Immature natural killer cell (primary cell): ENCODE results near the gene SGTA. TPM values are rescaled to one million over a fixed set of nuclear protein-coding genes. Genes with fewer than 3 reads are reported as not detected.

Source experiments
- DNase-seq, 3 donors: peaks; one replicate each; pipeline ENCODE4 v3.0.0; 2022; ENCODE audit warnings: mixed read lengths in 1 of 3
- H3K27ac Mint-ChIP-seq, 6 donors: one replicate each; pipeline ENCODE4 v1.8.0; 2020; ENCODE audit warnings: mixed read lengths in 6 of 6, mild to moderate bottlenecking in 5 of 6, inconsistent platforms in 4 of 6, moderate library complexity in 3 of 6
- H3K27me3 Mint-ChIP-seq, 3 donors: one replicate each; pipeline ENCODE4 v1.8.0; 2020 to 2021; ENCODE audit warnings: low read depth in 3 of 3, mild to moderate bottlenecking in 3 of 3, mixed read lengths in 3 of 3, moderate library complexity in 3 of 3, inconsistent platforms in 1 of 3
- H3K36me3 Mint-ChIP-seq, 3 donors: one replicate each; pipeline ENCODE4 v1.8.0; 2020; ENCODE audit warnings: mixed read lengths in 3 of 3, inconsistent platforms in 2 of 3, mild to moderate bottlenecking in 2 of 3
- H3K4me1 Mint-ChIP-seq, 2 donors: one replicate each; pipeline ENCODE4 v1.8.0; 2020; ENCODE audit warnings: inconsistent platforms in 2 of 2, mild to moderate bottlenecking in 2 of 2, mixed read lengths in 2 of 2, moderate library complexity in 1 of 2
- H3K4me3 Mint-ChIP-seq, 5 donors: one replicate each; pipeline ENCODE4 v1.8.0; 2020; ENCODE audit warnings: mild to moderate bottlenecking in 5 of 5, mixed read lengths in 5 of 5, inconsistent platforms in 3 of 5, moderate library complexity in 3 of 5
- H3K9me3 Mint-ChIP-seq, 6 donors: one replicate each; pipeline ENCODE4 v1.8.0; 2020; ENCODE audit warnings: mild to moderate bottlenecking in 6 of 6, mixed read lengths in 6 of 6, inconsistent platforms in 4 of 6, moderate library complexity in 3 of 6
- polyA plus RNA-seq, 3 donors: library from polyadenylated mRNA; unstranded; fragments of 300-500 nt; fragmentation: Illumina TruSeq; gene quantifications; one replicate each; pipeline ENCODE4 v1.2.3, GENCODE V29; 2021

The SGTA gene
- polyA plus RNA-seq, 3 donors from 2014 or later, result 32.1 to 47.6 (median 34.3) TPM

GRCh38 chr19:2766594-2767372 lies 16.3 kb downstream of the SGTA start:
- Mint-ChIP-seq H3K9me3 (no peaks in the 10 kb centered on the region), H3K4me3 (no peak overlapping the region), H3K27me3 (peaks cover 0 to 4% (median 0%) of the 10 kb centered on the region in 3 donors), H3K36me3 (peaks cover 0 to 3% (median 3%) of the 10 kb centered on the region in 3 donors), H3K4me1 (no peaks in the 10 kb centered on the region), H3K27ac (no peak overlapping the region)
- DNase-seq, result no peak

GRCh38 chr19:2765376-2765775 lies 17.7 kb downstream of the SGTA start:
- Mint-ChIP-seq H3K27ac (peak overlapping the region in 1 of 6 donors; percentile 17), H3K36me3 (peaks cover 0 to 3% (median 3%) of the 10 kb centered on the region in 3 donors), H3K4me1 (no peaks in the 10 kb centered on the region), H3K27me3 (peaks cover 0 to 4% (median 0%) of the 10 kb centered on the region in 3 donors), H3K9me3 (no peaks in the 10 kb centered on the region), H3K4me3 (no peak overlapping the region)
- no peak for DNase-seq

GRCh38 chr19:2764945-2765344 lies 18.1 kb downstream of the SGTA start:
- Mint-ChIP-seq H3K4me1 (no peaks in the 10 kb centered on the region), H3K27ac (peak overlapping the region in 1 of 6 donors; percentile 17), H3K27me3 (peaks cover 0 to 5% (median 0%) of the 10 kb centered on the region in 3 donors), H3K9me3 (no peaks in the 10 kb centered on the region), H3K4me3 (no peak overlapping the region), H3K36me3 (peaks cover 0 to 5% (median 3%) of the 10 kb centered on the region in 3 donors)
- no peak for DNase-seq

- peaks cover 0 to 13% (median 11%) of the 10 kb centered on the region in 3 donors for H3K36me3 Mint-ChIP-seq
- no peaks in the 10 kb centered on the region for H3K4me1 Mint-ChIP-seq
- H3K27ac Mint-ChIP-seq, result no peak overlapping the region
- H3K9me3 Mint-ChIP-seq, result no peaks in the 10 kb centered on the region
- H3K4me3 Mint-ChIP-seq, result no peak overlapping the region
- peaks cover 0 to 5% (median 0%) of the 10 kb centered on the region in 3 donors for H3K27me3 Mint-ChIP-seq
- DNase-seq, result no peak
Measured at GRCh38 chr19:2763687-2764086, 19.4 kb downstream of the SGTA start.

- Mint-ChIP-seq H3K27me3 (peaks cover 0 to 7% (median 0%) of the 10 kb centered on the region in 3 donors), H3K36me3 (peaks cover 0 to 14% (median 14%) of the 10 kb centered on the region in 3 donors), H3K9me3 (no peaks in the 10 kb centered on the region), H3K4me1 (no peaks in the 10 kb centered on the region), H3K4me3 (no peak overlapping the region), H3K27ac (no peak overlapping the region)
- no peak for DNase-seq
Measured at GRCh38 chr19:2762783-2763496, 20.1 kb downstream of the SGTA start.

- no peak for DNase-seq
- Mint-ChIP-seq H3K9me3 (no peaks in the 10 kb centered on the region), H3K4me1 (no peaks in the 10 kb centered on the region), H3K36me3 (peaks cover 0 to 14% (median 14%) of the 10 kb centered on the region in 3 donors), H3K27me3 (peaks cover 0 to 7% (median 0%) of the 10 kb centered on the region in 3 donors), H3K4me3 (no peak overlapping the region), H3K27ac (no peak overlapping the region)
Measured at GRCh38 chr19:2761876-2762782, 20.9 kb downstream of the SGTA start.

- no peak overlapping the region for H3K27ac Mint-ChIP-seq
- H3K4me1 Mint-ChIP-seq, result no peaks in the 10 kb centered on the region
- peaks cover 0 to 7% (median 0%) of the 10 kb centered on the region in 3 donors for H3K27me3 Mint-ChIP-seq
- peaks cover 0 to 16% (median 12%) of the 10 kb centered on the region in 3 donors for H3K36me3 Mint-ChIP-seq
- H3K9me3 Mint-ChIP-seq, result no peaks in the 10 kb centered on the region
- DNase-seq, result no peak
- H3K4me3 Mint-ChIP-seq, result no peak overlapping the region
Measured at GRCh38 chr19:2761309-2761677, 21.8 kb downstream of the SGTA start.

GRCh38 chr19:2759965-2760364 lies 23.1 kb downstream of the SGTA start:
- DNase-seq, result no peak
- H3K9me3 Mint-ChIP-seq, result no peaks in the 10 kb centered on the region
- H3K27ac Mint-ChIP-seq, result no peak overlapping the region
- peaks cover 0 to 4% (median 0%) of the 10 kb centered on the region in 3 donors for H3K27me3 Mint-ChIP-seq
- H3K4me3 Mint-ChIP-seq, result no peak overlapping the region
- H3K36me3 Mint-ChIP-seq, result peaks cover 0 to 25% (median 18%) of the 10 kb centered on the region in 3 donors
- H3K4me1 Mint-ChIP-seq, result no peaks in the 10 kb centered on the region

GRCh38 chr19:2759362-2759761 lies 23.7 kb downstream of the SGTA start:
- H3K4me3 Mint-ChIP-seq, result no peak overlapping the region
- peaks cover 0 to 3% (median 0%) of the 10 kb centered on the region in 3 donors for H3K27me3 Mint-ChIP-seq
- H3K9me3 Mint-ChIP-seq, result no peaks in the 10 kb centered on the region
- DNase-seq, result no peak
- H3K36me3 Mint-ChIP-seq, result peaks cover 0 to 25% (median 18%) of the 10 kb centered on the region in 3 donors
- H3K27ac Mint-ChIP-seq, result no peak overlapping the region
- H3K4me1 Mint-ChIP-seq, result no peaks in the 10 kb centered on the region

- no peak overlapping the region for H3K4me3 Mint-ChIP-seq
- no peaks in the 10 kb centered on the region for H3K9me3 Mint-ChIP-seq
- DNase-seq, result no peak
Measured at GRCh38 chr19:2758601-2759313, 24.3 kb downstream of the SGTA start.

GRCh38 chr19:2756921-2757881 lies 25.9 kb downstream of the SGTA start:
- no peak for DNase-seq
- Mint-ChIP-seq H3K27ac (peak overlapping the region in 1 of 6 donors; percentile 7), H3K4me3 (no peak overlapping the region), H3K4me1 (no peaks in the 10 kb centered on the region), H3K9me3 (no peaks in the 10 kb centered on the region), H3K27me3 (peaks cover 0 to 3% (median 0%) of the 10 kb centered on the region in 3 donors), H3K36me3 (peaks cover 0 to 22% (median 18%) of the 10 kb centered on the region in 3 donors)

More at GRCh38 chr19:2758601-2759313, 24.3 kb downstream of the SGTA start:
- H3K4me1 Mint-ChIP-seq, result no peaks in the 10 kb centered on the region
- peaks cover 0 to 22% (median 18%) of the 10 kb centered on the region in 3 donors for H3K36me3 Mint-ChIP-seq
- H3K27ac Mint-ChIP-seq, result no peak overlapping the region
- peaks cover 0 to 3% (median 0%) of the 10 kb centered on the region in 3 donors for H3K27me3 Mint-ChIP-seq

- Mint-ChIP-seq H3K4me1 (no peaks in the 10 kb centered on the region), H3K9me3 (no peaks in the 10 kb centered on the region), H3K4me3 (no peak overlapping the region), H3K27me3 (peaks cover 0 to 3% (median 0%) of the 10 kb centered on the region in 3 donors), H3K27ac (peak overlapping the region in 1 of 6 donors; percentile 71), H3K36me3 (peaks cover 0 to 22% (median 18%) of the 10 kb centered on the region in 3 donors)
- DNase-seq, result no peak
Measured at GRCh38 chr19:2756477-2756876, 26.6 kb downstream of the SGTA start.
